NCI-H2107 treated with DMSO at 0.1 percent for 48 hours (cell line): Measurements from ENCODE around the gene PPIA.

ENCODE experiments used
- DNase-seq: peaks from one replicate; lab custom pipeline; 2025; ENCODE audit not compliant: unreplicated experiment; lab: John Stamatoyannopoulos, UW

The PPIA gene

GRCh38 chr7:44796504-44797328 lies at the start of gene PPIA:
TSS of gene PPIA (plus strand) at chr7:44796681. CDS start at chr7:44796725, 44 bp downstream.
- DNase-seq, result peak; percentile 92

GRCh38 chr7:44748045-44748947 lies 48.2 kb upstream of the PPIA start, which contains the start of gene ZMIZ2:
TSS of gene ZMIZ2 (plus strand) at chr7:44748847. CDS start at chr7:44756250, 7,403 bp downstream.
- DNase-seq, result peak; percentile 60

DNA sequence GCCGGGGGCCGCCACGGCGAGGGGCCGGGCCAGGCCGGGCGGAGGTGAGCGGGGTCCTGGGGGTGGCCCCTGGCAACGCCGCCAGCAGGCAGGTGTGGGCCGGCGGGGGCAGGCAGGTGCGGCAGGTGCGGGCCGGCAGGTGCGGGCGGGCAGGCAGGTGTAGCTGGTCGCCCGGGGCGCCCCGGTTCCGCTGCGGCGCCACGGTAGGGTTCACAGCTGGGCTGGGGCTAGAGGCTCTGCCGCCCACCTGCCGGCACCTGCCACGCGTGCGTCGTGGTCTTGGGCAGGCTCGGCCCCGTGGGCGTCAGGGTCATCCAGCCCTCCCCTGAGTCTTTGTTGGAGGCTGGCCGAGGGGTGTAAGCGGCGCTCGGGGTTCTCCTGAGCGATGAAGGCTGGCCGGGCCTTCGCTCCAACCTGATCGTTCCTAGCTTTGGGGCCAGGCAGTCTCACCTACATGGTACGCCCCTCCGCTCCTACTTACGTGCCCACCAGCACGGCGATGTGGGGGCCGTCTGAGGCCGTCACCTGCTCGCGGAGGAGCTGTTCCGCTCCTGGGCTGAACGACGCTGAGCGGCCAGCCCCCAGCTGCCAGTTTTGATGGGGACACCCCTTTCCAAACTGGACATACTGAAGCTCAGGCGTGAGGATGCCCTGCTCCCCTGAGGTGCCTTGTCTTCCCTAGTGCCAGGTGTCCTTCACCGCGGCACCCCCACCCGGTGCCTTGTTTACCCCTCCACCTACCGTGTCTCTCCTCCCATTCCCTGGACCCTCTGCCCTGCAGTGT lies 47.3 kb upstream of the PPIA start:
- no peak for DNase-seq

- DNase-seq, result no peak
These were observed 46.5 kb upstream of the PPIA start for GRCh38 chr7:44749992-44750391.

DNA sequence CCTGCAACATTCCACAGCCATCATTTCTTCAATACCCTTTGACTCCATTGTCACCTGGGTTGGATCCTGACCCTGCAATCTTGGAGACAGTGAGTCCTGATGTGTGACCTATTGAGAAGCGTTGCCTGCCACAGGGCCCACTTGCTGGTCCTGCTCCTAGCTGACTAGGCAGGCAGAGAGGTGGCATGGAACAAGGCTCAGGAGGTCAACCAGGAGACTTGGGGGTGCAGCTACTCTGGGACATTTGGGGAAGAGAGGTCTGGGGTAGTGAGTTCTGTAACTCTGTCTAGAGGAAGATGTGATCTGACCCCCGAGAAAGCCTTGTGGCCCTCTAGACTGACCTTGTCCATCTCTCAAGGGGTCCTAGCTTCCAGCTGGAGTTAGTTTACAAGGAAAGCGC lies 46.1 kb upstream of the PPIA start:
- DNase-seq, result no peak

DNA sequence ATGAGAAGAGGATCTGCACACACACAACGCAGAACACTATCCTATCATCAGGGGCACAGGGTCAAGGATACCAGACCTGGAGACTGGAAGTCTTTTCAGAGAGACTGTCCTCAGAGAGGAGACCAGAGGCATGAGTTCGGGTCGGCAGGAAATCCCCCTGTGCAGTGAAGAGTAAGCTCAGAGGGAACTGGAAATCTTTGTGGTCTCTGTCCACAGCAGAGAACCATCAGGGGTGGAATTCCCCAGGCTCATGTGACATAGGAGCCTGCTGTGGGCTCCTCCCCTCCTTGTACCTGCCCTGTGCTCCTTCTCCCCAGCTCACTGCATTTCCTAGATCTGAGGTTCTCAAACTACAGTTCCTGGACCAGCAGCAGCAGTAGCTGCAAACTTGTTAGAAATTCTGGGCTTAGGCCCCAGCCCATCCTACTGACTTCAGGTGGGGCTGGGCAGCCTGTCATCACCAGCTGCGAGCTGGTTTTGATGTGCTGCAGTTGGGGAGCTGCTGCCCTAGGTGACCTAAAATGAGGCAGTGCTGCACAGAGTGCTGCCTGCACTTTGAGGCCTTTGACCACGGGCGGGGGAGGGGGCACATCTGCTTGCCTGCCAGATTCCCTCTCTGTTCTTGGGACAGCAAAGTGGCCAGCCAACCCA lies 45.4 kb upstream of the PPIA start:
- no peak for DNase-seq

DNA sequence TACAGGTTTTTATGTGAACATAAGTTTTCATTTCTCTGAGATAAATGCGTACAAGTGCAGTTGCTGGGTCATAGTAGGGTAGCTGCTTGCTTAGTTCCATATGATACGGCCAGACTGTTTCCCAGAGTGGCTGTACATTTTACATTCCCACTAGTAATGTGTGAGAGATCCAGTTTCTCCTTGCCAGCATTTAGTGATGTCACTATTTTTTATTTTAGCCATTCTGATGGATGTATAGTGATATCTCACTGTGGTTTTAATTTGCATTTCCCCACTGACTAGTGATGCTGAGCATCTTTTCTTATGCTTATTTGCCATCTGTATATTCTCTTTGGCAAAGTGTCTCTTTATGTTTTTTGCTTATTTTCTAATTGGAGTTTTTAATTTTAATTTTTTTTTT lies 43.7 kb upstream of the PPIA start:
- no peak for DNase-seq

- DNase-seq, result no peak
These were observed 41.4 kb upstream of the PPIA start for GRCh38 chr7:44754802-44755697.

DNA sequence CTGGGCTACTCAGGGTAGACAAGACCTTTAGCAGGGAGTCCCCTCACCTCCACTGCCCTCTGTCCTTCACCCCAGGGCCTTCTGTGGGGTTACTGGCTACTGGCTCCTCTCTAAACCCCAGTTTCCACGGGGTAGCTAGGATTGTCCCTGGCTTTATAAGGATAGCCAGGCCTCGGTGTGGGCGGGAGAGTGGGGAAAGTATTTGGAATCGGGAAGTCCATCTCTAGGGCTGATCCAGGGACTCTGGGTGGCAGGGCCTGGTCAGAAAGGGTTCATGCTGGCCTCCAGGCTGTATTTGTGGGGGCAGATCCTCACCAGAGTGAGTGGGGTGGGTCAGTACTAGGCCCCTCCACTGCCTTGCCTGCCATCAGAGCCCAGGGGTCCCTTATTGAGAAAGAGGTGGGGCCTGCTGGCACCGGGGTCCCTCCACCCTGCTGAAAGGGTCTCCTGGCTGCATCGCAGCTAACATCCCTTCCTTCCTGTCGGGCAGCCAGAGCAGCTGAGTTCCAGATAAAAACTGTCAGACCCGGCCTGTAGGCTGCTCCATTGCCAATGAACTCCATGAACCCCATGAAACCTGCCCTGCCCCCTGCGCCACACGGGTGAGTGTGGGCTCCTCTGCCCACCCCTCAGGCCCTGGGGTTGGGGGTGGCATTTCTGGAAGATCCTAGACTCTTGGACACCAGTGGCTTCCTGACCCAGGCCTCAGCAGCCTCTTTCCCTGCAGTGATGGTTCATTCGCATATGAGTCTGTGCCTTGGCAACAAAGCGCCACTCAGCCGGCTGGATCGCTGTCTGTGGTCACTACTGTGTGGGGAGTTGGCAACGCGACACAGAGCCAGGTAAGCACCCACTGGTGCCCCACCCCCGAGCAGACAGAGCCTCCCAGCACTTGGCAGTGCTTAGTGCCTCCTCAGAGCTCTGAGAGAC lies 40.5 kb upstream of the PPIA start:
- no peak for DNase-seq

DNA sequence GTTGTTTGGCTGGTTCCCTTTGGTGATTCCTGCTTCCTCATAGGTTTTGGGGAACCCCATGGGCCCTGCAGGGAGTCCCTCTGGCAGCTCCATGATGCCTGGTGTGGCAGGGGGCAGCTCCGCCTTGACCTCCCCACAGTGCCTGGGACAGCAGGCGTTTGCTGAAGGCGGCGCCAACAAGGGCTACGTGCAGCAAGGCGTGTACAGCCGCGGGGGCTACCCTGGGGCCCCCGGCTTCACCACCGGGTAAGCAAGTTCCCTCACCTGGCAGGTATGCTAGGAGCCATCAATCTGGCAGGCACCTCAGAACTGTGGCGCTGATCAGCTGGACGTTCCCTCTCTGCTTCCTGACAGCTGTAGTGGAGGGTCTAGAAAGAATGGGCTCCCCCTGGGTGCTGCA lies 39.6 kb upstream of the PPIA start:
- no peak for DNase-seq

DNA sequence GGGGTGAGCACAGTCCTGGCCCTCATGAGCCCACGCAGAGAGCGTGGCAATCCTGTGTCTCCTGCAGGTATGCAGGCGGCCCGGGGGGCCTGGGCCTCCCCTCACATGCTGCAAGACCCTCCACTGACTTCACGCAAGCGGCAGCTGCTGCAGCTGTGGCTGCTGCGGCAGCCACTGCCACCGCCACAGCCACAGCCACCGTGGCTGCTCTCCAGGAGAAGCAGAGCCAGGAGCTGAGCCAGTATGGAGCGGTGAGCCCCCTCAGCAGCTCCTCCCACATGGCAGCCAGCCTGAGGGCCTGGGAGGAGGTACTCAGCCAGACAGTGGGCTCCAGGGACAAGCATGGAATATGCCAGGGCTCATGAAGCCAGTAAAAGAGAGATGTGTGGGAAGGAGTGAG lies 39.2 kb upstream of the PPIA start:
- DNase-seq, result no peak

DNA sequence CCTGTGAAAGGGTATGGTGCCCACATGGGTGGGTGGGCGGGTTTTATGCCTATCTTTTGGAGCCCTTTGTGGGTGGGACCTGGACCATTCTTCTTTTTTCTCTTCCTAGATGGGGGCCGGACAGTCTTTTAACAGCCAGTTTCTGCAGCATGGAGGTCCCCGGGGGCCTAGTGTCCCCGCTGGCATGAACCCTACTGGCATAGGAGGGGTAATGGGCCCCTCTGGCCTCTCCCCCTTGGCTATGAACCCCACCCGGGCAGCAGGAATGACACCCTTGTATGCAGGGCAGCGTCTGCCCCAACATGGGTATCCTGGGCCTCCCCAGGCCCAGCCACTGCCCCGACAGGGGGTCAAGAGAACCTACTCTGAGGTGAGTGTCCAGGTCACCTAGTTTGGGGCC lies 38.7 kb upstream of the PPIA start:
- DNase-seq, result no peak

- DNase-seq, result no peak
These were observed 37.2 kb upstream of the PPIA start for GRCh38 chr7:44759246-44759645.

- no peak for DNase-seq
These were observed 36.4 kb upstream of the PPIA start for GRCh38 chr7:44760034-44760580.

GRCh38 chr7:44761207-44762161 lies 35.0 kb upstream of the PPIA start:
- no peak for DNase-seq

GRCh38 chr7:44762300-44762699 lies 34.2 kb upstream of the PPIA start:
- no peak for DNase-seq
